NB4 (cell line): ENCODE data around the gene ZNF180.

Experiments
- DNase-seq: peaks from one replicate; pipeline ENCODE4 v3.0.0; 2010; ENCODE audit warnings: low read depth
- H3K4me3 ChIP-seq: one replicate; pipeline ENCODE4 v1.5.1; 2011; ENCODE audit warnings: mild to moderate bottlenecking, low read depth, low read length, moderate library complexity
- CTCF ChIP-seq: IDR thresholded peaks from one replicate; pipeline ENCODE4 v1.5.1; 2012; ENCODE audit warnings: low read depth, low read length
- MAX ChIP-seq: IDR thresholded peaks from 2 replicates; pipeline ENCODE4 v1.6.1; 2011; ENCODE audit warnings: low read depth, low read length
- MYC ChIP-seq: IDR thresholded peaks from 2 replicates; pipeline ENCODE4 v1.6.1; 2011; ENCODE audit warnings: low read depth, low read length
- POLR2A ChIP-seq: IDR thresholded peaks from 2 replicates; pipeline ENCODE4 v1.6.1; 2011; ENCODE audit warnings: mild to moderate bottlenecking; ENCODE audit not compliant: insufficient read length; ENCODE audit errors: extremely low read depth

Gene ZNF180

GRCh38 chr19:44499962-44500949, at the start of gene ZNF180:
ZNF180 (minus strand) TSS chr19:44500522; CDS start chr19:44497334, 3,188 bp downstream.
- H3K4me3 ChIP-seq: peak within 1 kb of the TSS; percentile 81
- TF ChIP-seq MAX: peak; percentile 64
- TF ChIP-seq MYC: no peak
- peak; percentile 69 for TF ChIP-seq POLR2A
- TF ChIP-seq CTCF: no peak
- peak; percentile 93 for DNase-seq

- TF ChIP-seq POLR2A (no peak), MYC (no peak), MAX (no peak), CTCF (no peak)
- no peak overlapping the region for H3K4me3 ChIP-seq
- DNase-seq: no peak
Measured at GRCh38 chr19:44549507-44549906, 49.2 kb upstream of the ZNF180 start.

GRCh38 chr19:44548736-44549135, 48.4 kb upstream of the ZNF180 start:
- TF ChIP-seq POLR2A (no peak), CTCF (no peak), MYC (no peak), MAX (no peak)
- H3K4me3 ChIP-seq: no peak overlapping the region
- DNase-seq: no peak

- DNase-seq: no peak
Measured at GRCh38 chr19:44544031-44544430, 43.7 kb upstream of the ZNF180 start.

GRCh38 chr19:44542671-44543070, 42.3 kb upstream of the ZNF180 start:
- no peak for DNase-seq
- H3K4me3 ChIP-seq: no peak overlapping the region
- TF ChIP-seq MYC (no peak), POLR2A (no peak), CTCF (no peak), MAX (no peak)

More at GRCh38 chr19:44544031-44544430, 43.7 kb upstream of the ZNF180 start:
- TF ChIP-seq POLR2A (no peak), CTCF (no peak), MYC (no peak), MAX (no peak)
- H3K4me3 ChIP-seq: no peak overlapping the region
